ENCODE data around the gene FAF1. TPM values are rescaled to one million over a fixed set of nuclear protein-coding genes. Genes with fewer than 3 reads are reported as not detected.
"Not testable (repeated sequence)": the region's sequence is repeated elsewhere in the genome, so short reads cannot be mapped to it uniquely, and the experiment has no call there.

The FAF1 gene
- total RNA-seq, 1 experiment from 2014 or later = 14.7 TPM

GRCh38 chr1:50955116-50955515 is 5.0 kb downstream of the FAF1 start:
- Histone ChIP-seq H2AFZ (ENCODE audit: low read length) (no peak overlapping the region), H3K79me2 (ENCODE audit: low read length) (peaks cover 83% of the 10 kb centered on the region), H3F3A (ENCODE audit: low read length, unreplicated experiment) (no peaks in the 10 kb centered on the region), H3K9me3 (ENCODE audit: low read length) (no peaks in the 10 kb centered on the region), H3K4me1 (ENCODE audit: insufficient read depth, low read length) (peaks cover 7% of the 10 kb centered on the region; the same call in 1 of the 2 replicates), H3K27ac (ENCODE audit: low read length) (no peak overlapping the region), H3K27me3 (ENCODE audit: low read length) (no peaks in the 10 kb centered on the region), H3K4me3 (ENCODE audit: low read length) (no peak overlapping the region), H3K9ac (ENCODE audit: low read length) (no peak overlapping the region), H3K4me2 (ENCODE audit: low read length) (no peak overlapping the region), H3K9me2 (replicated peaks; ENCODE audit: low read length) (no peaks in the 10 kb centered on the region), H3K36me3 (ENCODE audit: low read depth, low read length) (0 out of 2 replicates have a peak, but pooled peaks cover 2% of the 10 kb centered on the region), H4K20me1 (ENCODE audit: low read length) (peaks cover 11% of the 10 kb centered on the region)
- POLR2A ChIA-PET (ENCODE audit: unreplicated experiment) = no interaction called here
- CTCF ChIA-PET = no interaction called here
- DNase-seq (no peak), ATAC-seq (no peak)
- intact Hi-C loops (cut with micrococcal nuclease) = loop anchor here (5.0 kb wide), 1 partner anchor 178 kb away; no protein-coding TSS in a partner anchor
- TF ChIP-seq CTCF (conservative IDR thresholded peaks at IDR 0.05; ENCODE audit: low read depth, low read length) (no peak), EZH2 (IDR thresholded peaks at IDR 0.05; ENCODE audit: low read length, unreplicated experiment) (no peak), EZH2phosphoT487 (IDR thresholded peaks at IDR 0.05; ENCODE audit: borderline replicate concordance, low read length) (no peak)
- BruUV-seq (replicated peaks) = no TSS peak

GRCh38 chr1:50952566-50952965 is 7.5 kb downstream of the FAF1 start:
- CTCF ChIA-PET; H2AFZ ChIP-seq (ENCODE audit: low read length); H3F3A ChIP-seq (ENCODE audit: low read length, unreplicated experiment); H3K27me3 ChIP-seq (ENCODE audit: low read length); H3K36me3 ChIP-seq (ENCODE audit: low read depth, low read length); H3K4me1 ChIP-seq (ENCODE audit: insufficient read depth, low read length); H3K4me3 ChIP-seq (ENCODE audit: low read length); H3K9ac ChIP-seq (ENCODE audit: low read length); DNase-seq; intact Hi-C loops (cut with micrococcal nuclease); H4K20me1 ChIP-seq (ENCODE audit: low read length); H3K9me2 ChIP-seq (replicated peaks; ENCODE audit: low read length); H3K9me3 ChIP-seq (ENCODE audit: low read length); ATAC-seq; H3K4me2 ChIP-seq (ENCODE audit: low read length); BruUV-seq (replicated peaks); POLR2A ChIA-PET (ENCODE audit: unreplicated experiment); H3K27ac ChIP-seq (ENCODE audit: low read length): not testable (repeated sequence)
- H3K79me2 ChIP-seq (ENCODE audit: low read length) = peaks cover 88% of the 10 kb centered on the region

- Histone ChIP-seq H3K36me3 (ENCODE audit: low read depth, low read length) (peaks cover under 1% of the 10 kb centered on the region; the same call in 1 of the 2 replicates), H3K9ac (ENCODE audit: low read length) (no peak overlapping the region), H3K4me3 (ENCODE audit: low read length) (no peak overlapping the region), H3K9me3 (ENCODE audit: low read length) (no peaks in the 10 kb centered on the region), H3K79me2 (ENCODE audit: low read length) (peaks cover 88% of the 10 kb centered on the region), H4K20me1 (ENCODE audit: low read length) (peaks cover 13% of the 10 kb centered on the region), H3K9me2 (replicated peaks; ENCODE audit: low read length) (no peaks in the 10 kb centered on the region), H3K27me3 (ENCODE audit: low read length) (no peaks in the 10 kb centered on the region), H3K27ac (ENCODE audit: low read length) (no peak overlapping the region), H2AFZ (ENCODE audit: low read length) (no peak overlapping the region), H3K4me1 (ENCODE audit: insufficient read depth, low read length) (no peaks in the 10 kb centered on the region), H3F3A (ENCODE audit: low read length, unreplicated experiment) (no peaks in the 10 kb centered on the region), H3K4me2 (ENCODE audit: low read length) (no peak overlapping the region)
- ATAC-seq (no peak), DNase-seq (no peak)
- ChIA-PET POLR2A (ENCODE audit: unreplicated experiment) (interaction anchor here (0.6 kb wide), 1 partner anchor 697 kb away, joined by 8 read pairs; no protein-coding TSS in a partner anchor), CTCF (no interaction called here)
- BruUV-seq (replicated peaks) = no TSS peak
- intact Hi-C loops (cut with micrococcal nuclease) = no loop called here
- TF ChIP-seq CTCF (conservative IDR thresholded peaks at IDR 0.05; ENCODE audit: low read depth, low read length) = no peak
- TF ChIP-seq EZH2phosphoT487 (IDR thresholded peaks at IDR 0.05; ENCODE audit: borderline replicate concordance, low read length) = no peak
- TF ChIP-seq EZH2 (IDR thresholded peaks at IDR 0.05; ENCODE audit: low read length, unreplicated experiment) = no peak
These were observed 9.7 kb downstream of the FAF1 start for GRCh38 chr1:50950396-50950795.

Measured in PC-3 (cell line).